LNCaP clone FGC (cell line): Measurements from ENCODE around the gene BRDT.
"Not testable (repeated sequence)": the region's sequence is repeated elsewhere in the genome, so short reads cannot be mapped to it uniquely, and the experiment has no call there.

Experiments
- DNase-seq: peaks from one replicate; pipeline ENCODE4 v3.0.0-alpha.2; 2011; ENCODE audit warnings: low read depth
- H3K4me3 ChIP-seq: 2 replicates; pipeline ENCODE4 v1.5.1; 2011; ENCODE audit warnings: mild to moderate bottlenecking, low read depth, low read length, control low read depth
- CTCF ChIP-seq: IDR thresholded peaks from 2 replicates; pipeline ENCODE4 v1.5.1; 2012; ENCODE audit warnings: mild to moderate bottlenecking; ENCODE audit not compliant: control insufficient read depth, insufficient read depth; ENCODE audit errors: extremely low read depth

BRDT gene

DNA sequence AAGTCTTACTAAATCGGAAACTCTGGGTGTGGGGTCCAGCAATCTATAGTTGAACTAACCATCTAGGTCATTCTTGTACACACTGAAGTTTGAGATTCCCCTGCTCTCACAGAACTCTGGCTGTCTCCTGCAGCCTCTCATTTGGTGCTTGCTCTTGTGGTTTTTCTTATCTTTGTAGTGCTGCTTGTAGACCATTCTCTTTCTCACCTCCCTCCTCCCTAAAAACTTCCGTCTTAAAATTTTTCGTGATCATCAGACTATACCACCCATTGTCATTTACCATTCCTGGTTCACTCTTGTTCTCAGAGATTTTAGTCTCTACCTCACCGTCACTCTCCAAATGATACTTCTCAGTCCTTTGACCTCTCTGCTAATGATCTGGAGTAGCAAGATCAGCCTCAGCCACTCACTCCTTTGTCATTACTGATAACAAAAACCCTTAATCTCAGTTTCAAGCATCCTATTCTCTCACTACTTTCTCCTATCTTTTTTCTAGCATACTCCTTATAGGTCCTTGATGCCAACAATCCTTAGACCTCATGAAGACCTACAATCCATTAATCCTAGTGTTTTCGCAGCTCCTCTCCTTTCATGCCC is 67.6 kb downstream of the BRDT start:
- H3K4me3 ChIP-seq = no peak overlapping the region
- no peak for TF ChIP-seq CTCF
- no peak for DNase-seq

GRCh38 chr1:92017656-92018055 is 68.5 kb downstream of the BRDT start:
- no peak overlapping the region for H3K4me3 ChIP-seq
- TF ChIP-seq CTCF = no peak
- no peak for DNase-seq

- DNase-seq, H3K4me3 ChIP-seq: not testable (repeated sequence)
These were observed 76.8 kb downstream of the BRDT start for GRCh38 chr1:92026042-92026441.

DNA sequence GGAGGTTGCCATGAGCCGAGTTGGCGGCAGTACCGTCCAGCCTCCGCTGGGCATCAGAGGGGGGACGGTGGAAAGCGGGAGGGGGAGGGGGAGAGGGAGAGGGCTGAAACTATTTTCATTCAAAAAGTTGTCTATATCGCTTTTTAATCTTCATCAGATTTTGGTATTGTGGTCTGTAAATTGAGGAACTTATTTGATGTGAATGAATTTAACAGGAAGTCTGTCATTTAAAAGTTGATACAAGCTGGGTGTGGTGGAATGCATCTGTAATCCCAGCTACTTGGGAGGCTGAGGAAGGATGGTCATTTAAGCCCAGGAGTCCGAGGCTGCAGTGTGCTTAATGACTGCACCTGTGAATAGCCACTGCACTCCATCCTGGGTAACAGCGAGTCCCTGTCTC is 77.6 kb downstream of the BRDT start:
- TF ChIP-seq CTCF = no peak
- H3K4me3 ChIP-seq = no peak overlapping the region
- DNase-seq = no peak

DNA sequence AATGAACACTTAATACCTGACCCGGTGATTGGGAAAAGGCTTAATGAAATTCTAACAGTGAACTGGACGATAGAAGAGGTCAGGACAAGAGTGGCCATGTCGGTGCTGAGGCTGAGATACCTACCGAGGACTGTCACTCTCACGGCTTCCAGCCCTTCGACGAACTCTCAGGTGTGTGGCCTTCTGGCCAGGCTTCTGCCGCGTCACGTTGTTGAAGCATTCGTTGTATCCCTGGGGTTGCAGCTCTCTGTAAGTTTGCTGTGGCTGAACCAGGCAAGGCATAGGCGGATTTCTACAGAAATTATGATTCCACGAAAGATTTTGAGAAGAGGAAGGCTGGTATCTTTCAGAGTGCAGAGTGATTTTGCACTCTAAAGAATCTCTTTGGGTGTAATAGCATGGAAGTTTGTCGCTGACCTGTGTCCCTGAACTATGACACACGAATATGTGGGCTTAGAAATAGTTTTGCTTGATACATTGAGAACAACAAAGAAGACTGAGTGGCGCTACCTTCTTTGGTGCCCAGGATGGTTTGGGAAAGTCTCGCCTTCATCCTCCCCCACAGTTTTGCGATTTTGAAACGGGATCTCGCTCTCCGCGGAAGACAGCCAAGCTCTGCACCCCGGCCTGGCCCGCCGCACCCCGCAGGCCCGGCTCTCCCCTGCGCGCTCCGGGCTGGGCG is 80.2 kb downstream of the BRDT start:
- H3K4me3 ChIP-seq = peak overlapping the region; percentile 53
- no peak for TF ChIP-seq CTCF
- no peak for DNase-seq

DNA sequence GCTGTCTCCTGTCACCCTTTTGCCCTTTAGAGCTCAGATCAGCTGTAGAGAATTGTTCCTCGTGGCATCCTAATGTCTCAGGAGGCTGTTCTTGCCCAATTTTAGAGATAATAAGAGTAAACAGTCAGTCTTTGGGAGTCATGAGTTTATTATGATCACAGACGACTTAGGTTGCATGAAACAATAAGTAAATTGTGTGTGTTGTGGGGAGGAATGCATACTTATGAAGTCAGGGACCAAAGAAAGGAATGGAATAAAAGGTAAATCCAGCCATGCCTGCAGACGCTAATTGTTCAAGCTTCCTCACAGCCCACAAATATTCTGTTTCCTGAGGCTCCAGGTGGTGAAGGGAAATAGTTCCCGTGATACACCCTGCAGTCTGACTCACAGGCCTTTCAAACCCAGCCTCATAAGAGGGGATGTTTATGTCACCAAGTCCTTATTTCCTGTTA is 81.5 kb downstream of the BRDT start:
- no peak for TF ChIP-seq CTCF
- DNase-seq = no peak
- peak overlapping the region; percentile 53; the same call in 1 of the 2 replicates for H3K4me3 ChIP-seq

DNA sequence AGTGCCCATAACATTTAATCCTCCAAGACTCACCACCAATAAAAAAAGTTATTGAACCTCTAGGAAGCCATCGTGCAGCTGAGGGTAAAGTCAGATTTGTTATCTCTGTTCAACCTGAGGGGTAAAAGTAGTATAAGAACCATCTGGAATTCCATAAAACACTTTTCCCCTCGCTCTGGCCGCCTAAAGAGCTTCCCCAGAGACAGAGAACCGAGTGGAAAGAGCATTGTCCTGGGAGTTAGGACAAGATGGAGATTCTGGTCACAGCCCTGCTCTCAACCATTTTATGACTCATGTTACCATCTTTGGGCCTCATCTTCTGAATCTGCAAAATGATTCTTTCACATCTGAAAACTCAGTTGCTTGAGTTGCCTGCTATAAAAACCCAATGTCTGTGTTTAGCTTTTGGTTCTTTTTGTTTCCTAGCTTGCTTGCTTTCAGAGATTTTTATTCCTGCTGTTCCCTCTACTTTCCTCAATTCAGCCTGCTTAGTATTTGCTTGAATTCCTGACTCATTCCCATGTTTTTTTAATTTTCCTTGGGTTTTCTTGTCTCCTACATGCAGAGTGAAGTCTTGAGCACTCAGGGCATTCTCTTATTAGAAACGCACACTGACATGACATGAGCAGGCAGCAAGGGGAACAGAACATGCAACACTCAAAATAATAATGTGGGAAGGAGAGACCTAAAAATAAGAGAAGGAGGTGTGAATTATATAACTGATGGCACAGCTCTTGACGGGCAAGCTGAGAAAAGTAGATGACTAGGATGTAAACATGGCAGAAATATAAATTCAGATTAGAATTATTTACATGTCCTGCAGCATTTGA is 82.3 kb downstream of the BRDT start:
- DNase-seq = no peak
- H3K4me3 ChIP-seq = no peak overlapping the region
- no peak for TF ChIP-seq CTCF
